Fibroblast of the aortic adventitia (primary cell): ENCODE data around the gene DUS1L. TPM values are rescaled to one million over a fixed set of nuclear protein-coding genes. Genes with fewer than 3 reads are reported as not detected.

Source experiments
- DNase-seq: peaks from one replicate; pipeline ENCODE4 v3.0.0-alpha.2; 2010; ENCODE audit warnings: low read depth
- H3K4me3 ChIP-seq: 2 replicates; pipeline ENCODE4 v1.5.1; 2011; ENCODE audit warnings: low read depth, mild to moderate bottlenecking, control low read depth, low read length, moderate library complexity
- CTCF ChIP-seq: IDR thresholded peaks from 2 replicates; pipeline ENCODE4 v1.5.1; 2011; ENCODE audit warnings: mild to moderate bottlenecking, low read length, control low read depth, inconsistent platforms; ENCODE audit not compliant: insufficient read depth
- total RNA-seq: library from RNA; depleted of rRNA; stranded (reverse); fragments of >200 nt; gene quantifications from 2 replicates; pipeline ENCODE4 v1.2.3, GENCODE V29; 2012; ENCODE audit warnings: low replicate concordance

The DUS1L gene
- total RNA-seq, 1 donor = 33.8 TPM

- DNase-seq = no peak
- no peak for TF ChIP-seq CTCF
- H3K4me3 ChIP-seq = no peak overlapping the region
Measured at GRCh38 chr17:82076018-82076784, 10.6 kb upstream of the DUS1L start.

- H3K4me3 ChIP-seq = no peak overlapping the region
Measured at GRCh38 chr17:82073446-82073845, 7.8 kb upstream of the DUS1L start.

GRCh38 chr17:82072827-82073226 is 7.2 kb upstream of the DUS1L start:
- TF ChIP-seq CTCF = no peak

More at GRCh38 chr17:82073446-82073845, 7.8 kb upstream of the DUS1L start:
- no peak for DNase-seq
- no peak for TF ChIP-seq CTCF

GRCh38 chr17:82070611-82071010 is 5.0 kb upstream of the DUS1L start:
- TF ChIP-seq CTCF = no peak
- no peak overlapping the region for H3K4me3 ChIP-seq
- no peak for DNase-seq

More at GRCh38 chr17:82072827-82073226, 7.2 kb upstream of the DUS1L start:
- no peak for DNase-seq
- no peak overlapping the region for H3K4me3 ChIP-seq

GRCh38 chr17:82065193-82065637 is 389 bp downstream of the DUS1L start:
- no peak for DNase-seq
- no peak for TF ChIP-seq CTCF

GRCh38 chr17:82064433-82065192 is 991 bp downstream of the DUS1L start:
- TF ChIP-seq CTCF = no peak
- peak overlapping the region; percentile 82 for H3K4me3 ChIP-seq
- DNase-seq = no peak

More at GRCh38 chr17:82065193-82065637, 389 bp downstream of the DUS1L start:
- peak overlapping the region; percentile 82 for H3K4me3 ChIP-seq
